H1 (cell line): ENCODE results near the gene HOXB8. TPM values are rescaled to one million over a fixed set of nuclear protein-coding genes. Genes with fewer than 3 reads are reported as not detected.

ENCODE experiments used
- ASH2L ChIP-seq: fragments of 200-600, 300-600 bp; sonication (generic); IDR thresholded peaks from one replicate; pipeline ENCODE4 v1.7.1; 2017; ENCODE audit warnings: low read length
- CBX8 ChIP-seq: fragments of 300-800, 300-1000 bp; sonication (generic); IDR thresholded peaks from 2 replicates; pipeline ENCODE4 v1.7.1; 2016; ENCODE audit warnings: low read depth, low read length, borderline replicate concordance
- GABPA ChIP-seq: IDR thresholded peaks from 2 replicates; pipeline ENCODE4 v1.6.1; 2011; ENCODE audit warnings: mild to moderate bottlenecking, low read length, moderate library complexity, borderline replicate concordance; ENCODE audit not compliant: insufficient read depth
- JUN ChIP-seq: IDR thresholded peaks from 2 replicates; pipeline ENCODE4 v1.6.1; 2011; ENCODE audit warnings: low read depth, mild to moderate bottlenecking, improper control_type of control experiment, low read length
- SP1 ChIP-seq: IDR thresholded peaks from 2 replicates; pipeline ENCODE4 v1.6.1; 2011; ENCODE audit warnings: low read depth, low read length
- TAF7 ChIP-seq: optimal IDR thresholded peaks from 2 replicates; pipeline ENCODE3; 2011; ENCODE audit warnings: low read depth, mild to moderate bottlenecking, inconsistent platforms, low read length, moderate library complexity, borderline replicate concordance
- TEAD4 ChIP-seq: IDR thresholded peaks from 2 replicates; pipeline ENCODE4 v1.6.1; 2012; ENCODE audit warnings: low read depth, low read length, inconsistent platforms, mixed read lengths
- polyA plus RNA-seq, 7 experiments: library from polyadenylated mRNA; depleted of rRNA in 3 of 7; stranded (reverse) in 5 of 7; unstranded in 2 of 7; fragments of >200 nt in 5 of 7; fragments of 200-250 nt in 2 of 7; gene quantifications; 1 replicate in 5 of 7; 2 replicates in 1 of 7; 4 replicates in 1 of 7; pipeline versions ENCODE4 v1.2.1 to v1.2.3, GENCODE V29; 2011 to 2013; ENCODE audit warnings: missing spikeins in 2 of 7, mixed read lengths in 2 of 7
- total RNA-seq: library from RNA; stranded (reverse); fragmentation: NEBNext Ultra II Directional; extraction: Animal tissue kit (Norgen Biotek cat#: 25700); gene quantifications from 2 replicates; pipeline ENCODE4 v1.2.1, GENCODE V29; 2021

HOXB8 gene
- total and polyA plus RNA-seq, 2 of the 8 experiments (the other 6 are each of a cell fraction or from before 2014, with no cell fraction given) = not detected

DNA sequence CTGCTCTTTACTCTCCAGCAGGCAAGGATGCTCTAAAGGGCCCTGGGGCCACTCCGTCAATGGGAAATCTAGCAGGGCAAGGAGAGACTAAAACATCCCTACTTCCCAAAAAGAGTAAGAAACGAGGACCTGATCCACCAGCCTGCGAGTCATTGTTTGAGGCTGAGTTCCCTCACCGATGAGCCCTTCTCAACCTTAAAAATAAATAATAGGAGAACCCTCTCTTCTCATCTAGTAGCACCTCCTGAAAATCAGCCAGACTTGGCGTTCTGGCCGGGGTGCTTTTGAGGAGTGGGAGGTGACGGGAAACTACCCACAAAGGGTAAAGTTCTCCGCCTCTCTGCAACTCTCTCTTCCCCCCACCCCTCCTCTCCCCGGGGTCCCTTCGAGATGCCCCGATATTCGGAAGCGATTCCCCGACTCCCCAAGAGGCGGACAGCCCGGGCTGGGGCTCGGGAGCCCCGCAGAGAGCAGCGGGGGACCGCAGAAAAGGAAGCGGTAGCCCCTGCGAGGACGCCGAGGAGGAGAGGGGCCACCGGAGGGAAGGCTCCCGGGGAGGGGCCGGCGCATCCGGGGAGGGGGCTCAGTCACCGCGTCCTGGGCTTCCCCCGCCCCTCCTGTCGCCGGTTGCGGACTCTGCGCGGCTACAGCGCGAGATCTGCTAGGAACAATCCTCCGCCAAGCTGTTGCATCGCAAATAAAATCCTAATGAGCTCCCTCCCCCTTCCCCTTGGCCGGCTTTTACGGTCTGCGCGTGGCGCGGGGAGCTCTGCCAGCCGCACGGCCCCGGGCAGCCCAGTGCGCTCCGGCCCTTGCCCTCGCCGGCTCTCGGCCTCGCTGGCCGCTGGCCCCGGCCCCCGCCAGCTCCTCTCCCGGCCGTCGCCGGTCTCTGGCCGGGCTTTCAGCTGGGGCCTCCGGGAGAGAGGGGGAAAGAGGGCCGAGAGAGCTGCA lies 9.7 kb upstream of the HOXB8 start (continued):
- 0 out of 2 replicates have a peak, but pooled peaks have one; percentile 64 for TF ChIP-seq CBX8
- TF ChIP-seq JUN = no peak
- no peak for TF ChIP-seq TEAD4
- TF ChIP-seq GABPA = peak; percentile 74; the same call in 1 of the 2 replicates
- peak; percentile 58 for TF ChIP-seq ASH2L
- 0 out of 2 replicates have a peak, but pooled peaks have one; percentile 33 for TF ChIP-seq SP1
- no peak for TF ChIP-seq TAF7
